ENCODE data around the gene CD22.

CD22 gene

GRCh38 chr19:35307931-35308330 is 21.1 kb upstream of the CD22 start:
- Histone ChIP-seq H3K27me3 (ENCODE audit: control insufficient read depth in 1 of 2, insufficient read depth in 2 of 2, low read length in 2 of 2) (peaks cover 0 to 5% of the 10 kb centered on the region in 2 donors), H3K36me3 (ENCODE audit: insufficient read depth, low read length) (no peaks in the 10 kb centered on the region), H3K4me1 (ENCODE audit: insufficient read depth, low read length) (no peaks in the 10 kb centered on the region), H3K27ac (ENCODE audit: low read depth, low read length) (no peak overlapping the region), H3K9me3 (ENCODE audit: low read length) (no peaks in the 10 kb centered on the region), H3K9ac (ENCODE audit: low read length) (no peak overlapping the region), H3K4me3 (ENCODE audit: low read depth in 1 of 2, low read length in 2 of 2) (no peak overlapping the region)

GRCh38 chr19:35308910-35309309 is 20.1 kb upstream of the CD22 start:
- no peaks in the 10 kb centered on the region for H3K9me3 ChIP-seq (ENCODE audit: low read length)
- no peak overlapping the region for H3K27ac ChIP-seq (ENCODE audit: low read depth, low read length)
- no peak overlapping the region for H3K4me3 ChIP-seq (ENCODE audit: low read depth in 1 of 2, low read length in 2 of 2)
- H3K27me3 ChIP-seq (ENCODE audit: control insufficient read depth in 1 of 2, insufficient read depth in 2 of 2, low read length in 2 of 2): peaks cover 0 to 5% of the 10 kb centered on the region in 2 donors
- no peak overlapping the region for H3K9ac ChIP-seq (ENCODE audit: low read length)
- no peaks in the 10 kb centered on the region for H3K4me1 ChIP-seq (ENCODE audit: insufficient read depth, low read length)
- no peaks in the 10 kb centered on the region for H3K36me3 ChIP-seq (ENCODE audit: insufficient read depth, low read length)

GRCh38 chr19:35309481-35310279 is 19.3 kb upstream of the CD22 start:
- H3K27me3 ChIP-seq (ENCODE audit: control insufficient read depth in 1 of 2, insufficient read depth in 2 of 2, low read length in 2 of 2): peaks cover 0 to 5% of the 10 kb centered on the region in 2 donors
- H3K9ac ChIP-seq (ENCODE audit: low read length): no peak overlapping the region
- no peak overlapping the region for H3K27ac ChIP-seq (ENCODE audit: low read depth, low read length)
- no peaks in the 10 kb centered on the region for H3K4me1 ChIP-seq (ENCODE audit: insufficient read depth, low read length)
- no peaks in the 10 kb centered on the region for H3K9me3 ChIP-seq (ENCODE audit: low read length)
- no peak overlapping the region for H3K4me3 ChIP-seq (ENCODE audit: low read depth in 1 of 2, low read length in 2 of 2)
- no peaks in the 10 kb centered on the region for H3K36me3 ChIP-seq (ENCODE audit: insufficient read depth, low read length)

- no peak overlapping the region for H3K4me3 ChIP-seq (ENCODE audit: low read depth in 1 of 2, low read length in 2 of 2)
These were observed 18.7 kb upstream of the CD22 start for GRCh38 chr19:35310331-35310730.

GRCh38 chr19:35310811-35311465 is 18.0 kb upstream of the CD22 start:
- no peak overlapping the region for H3K9ac ChIP-seq (ENCODE audit: low read length)
- no peaks in the 10 kb centered on the region for H3K27me3 ChIP-seq (ENCODE audit: control insufficient read depth in 1 of 2, insufficient read depth in 2 of 2, low read length in 2 of 2)
- no peak overlapping the region for H3K27ac ChIP-seq (ENCODE audit: low read depth, low read length)
- no peaks in the 10 kb centered on the region for H3K36me3 ChIP-seq (ENCODE audit: insufficient read depth, low read length)
- H3K4me3 ChIP-seq (ENCODE audit: low read depth in 1 of 2, low read length in 2 of 2): no peak overlapping the region
- H3K4me1 ChIP-seq (ENCODE audit: insufficient read depth, low read length): no peaks in the 10 kb centered on the region
- H3K9me3 ChIP-seq (ENCODE audit: low read length): no peaks in the 10 kb centered on the region

More at GRCh38 chr19:35310331-35310730, 18.7 kb upstream of the CD22 start:
- no peak overlapping the region for H3K27ac ChIP-seq (ENCODE audit: low read depth, low read length)
- H3K36me3 ChIP-seq (ENCODE audit: insufficient read depth, low read length): no peaks in the 10 kb centered on the region
- H3K27me3 ChIP-seq (ENCODE audit: control insufficient read depth in 1 of 2, insufficient read depth in 2 of 2, low read length in 2 of 2): no peaks in the 10 kb centered on the region
- H3K9ac ChIP-seq (ENCODE audit: low read length): no peak overlapping the region
- H3K9me3 ChIP-seq (ENCODE audit: low read length): no peaks in the 10 kb centered on the region
- H3K4me1 ChIP-seq (ENCODE audit: insufficient read depth, low read length): no peaks in the 10 kb centered on the region

GRCh38 chr19:35311901-35312665 is 16.9 kb upstream of the CD22 start:
- Histone ChIP-seq H3K4me3 (ENCODE audit: low read depth in 1 of 2, low read length in 2 of 2) (no peak overlapping the region), H3K9ac (ENCODE audit: low read length) (no peak overlapping the region), H3K27ac (ENCODE audit: low read depth, low read length) (no peak overlapping the region), H3K36me3 (ENCODE audit: insufficient read depth, low read length) (no peaks in the 10 kb centered on the region), H3K9me3 (ENCODE audit: low read length) (no peaks in the 10 kb centered on the region), H3K27me3 (ENCODE audit: control insufficient read depth in 1 of 2, insufficient read depth in 2 of 2, low read length in 2 of 2) (no peaks in the 10 kb centered on the region), H3K4me1 (ENCODE audit: insufficient read depth, low read length) (no peaks in the 10 kb centered on the region)

GRCh38 chr19:35313587-35313986 is 15.4 kb upstream of the CD22 start:
- Histone ChIP-seq H3K27me3 (ENCODE audit: control insufficient read depth in 1 of 2, insufficient read depth in 2 of 2, low read length in 2 of 2) (no peaks in the 10 kb centered on the region), H3K9ac (ENCODE audit: low read length) (no peak overlapping the region), H3K27ac (ENCODE audit: low read depth, low read length) (no peak overlapping the region)

GRCh38 chr19:35314031-35314430 is 15.0 kb upstream of the CD22 start:
- Histone ChIP-seq H3K4me3 (ENCODE audit: low read depth in 1 of 2, low read length in 2 of 2) (no peak overlapping the region), H3K36me3 (ENCODE audit: insufficient read depth, low read length) (no peaks in the 10 kb centered on the region), H3K9me3 (ENCODE audit: low read length) (no peaks in the 10 kb centered on the region), H3K4me1 (ENCODE audit: insufficient read depth, low read length) (no peaks in the 10 kb centered on the region), H3K27me3 (ENCODE audit: control insufficient read depth in 1 of 2, insufficient read depth in 2 of 2, low read length in 2 of 2) (no peaks in the 10 kb centered on the region), H3K27ac (ENCODE audit: low read depth, low read length) (no peak overlapping the region), H3K9ac (ENCODE audit: low read length) (no peak overlapping the region)

More at GRCh38 chr19:35313587-35313986, 15.4 kb upstream of the CD22 start:
- H3K4me3 ChIP-seq (ENCODE audit: low read depth in 1 of 2, low read length in 2 of 2): no peak overlapping the region
- no peaks in the 10 kb centered on the region for H3K4me1 ChIP-seq (ENCODE audit: insufficient read depth, low read length)
- H3K9me3 ChIP-seq (ENCODE audit: low read length): no peaks in the 10 kb centered on the region
- H3K36me3 ChIP-seq (ENCODE audit: insufficient read depth, low read length): no peaks in the 10 kb centered on the region

GRCh38 chr19:35314858-35315470 is 14.0 kb upstream of the CD22 start:
- Histone ChIP-seq H3K9me3 (ENCODE audit: low read length) (no peaks in the 10 kb centered on the region), H3K27ac (ENCODE audit: low read depth, low read length) (no peak overlapping the region), H3K27me3 (ENCODE audit: control insufficient read depth in 1 of 2, insufficient read depth in 2 of 2, low read length in 2 of 2) (no peaks in the 10 kb centered on the region), H3K4me1 (ENCODE audit: insufficient read depth, low read length) (no peaks in the 10 kb centered on the region), H3K4me3 (ENCODE audit: low read depth in 1 of 2, low read length in 2 of 2) (no peak overlapping the region), H3K9ac (ENCODE audit: low read length) (no peak overlapping the region), H3K36me3 (ENCODE audit: insufficient read depth, low read length) (no peaks in the 10 kb centered on the region)

GRCh38 chr19:35315883-35316282 is 13.1 kb upstream of the CD22 start:
- no peak overlapping the region for H3K27ac ChIP-seq (ENCODE audit: low read depth, low read length)
- no peak overlapping the region for H3K9ac ChIP-seq (ENCODE audit: low read length)
- H3K4me3 ChIP-seq (ENCODE audit: low read depth in 1 of 2, low read length in 2 of 2): no peak overlapping the region
- H3K27me3 ChIP-seq (ENCODE audit: control insufficient read depth in 1 of 2, insufficient read depth in 2 of 2, low read length in 2 of 2): no peaks in the 10 kb centered on the region
- no peaks in the 10 kb centered on the region for H3K4me1 ChIP-seq (ENCODE audit: insufficient read depth, low read length)
- no peaks in the 10 kb centered on the region for H3K36me3 ChIP-seq (ENCODE audit: insufficient read depth, low read length)
- no peaks in the 10 kb centered on the region for H3K9me3 ChIP-seq (ENCODE audit: low read length)

- H3K4me3 ChIP-seq (ENCODE audit: low read depth in 1 of 2, low read length in 2 of 2): no peak overlapping the region
- H3K4me1 ChIP-seq (ENCODE audit: insufficient read depth, low read length): no peaks in the 10 kb centered on the region
- H3K36me3 ChIP-seq (ENCODE audit: insufficient read depth, low read length): no peaks in the 10 kb centered on the region
- no peak overlapping the region for H3K9ac ChIP-seq (ENCODE audit: low read length)
- no peaks in the 10 kb centered on the region for H3K9me3 ChIP-seq (ENCODE audit: low read length)
- no peaks in the 10 kb centered on the region for H3K27me3 ChIP-seq (ENCODE audit: control insufficient read depth in 1 of 2, insufficient read depth in 2 of 2, low read length in 2 of 2)
- no peak overlapping the region for H3K27ac ChIP-seq (ENCODE audit: low read depth, low read length)
These were observed 12.4 kb upstream of the CD22 start for GRCh38 chr19:35316560-35316959.
